ENCODE measurements around the gene SH2B2. TPM values are rescaled to one million over a fixed set of nuclear protein-coding genes. Genes with fewer than 3 reads are reported as not detected.
A peak's percentile ranks its signal among the peaks of the same experiment; 100 is the strongest.

SH2B2 gene
- total and polyA plus RNA-seq, 2 experiments from 2014 or later, result 5.6 to 21.9 TPM

DNA sequence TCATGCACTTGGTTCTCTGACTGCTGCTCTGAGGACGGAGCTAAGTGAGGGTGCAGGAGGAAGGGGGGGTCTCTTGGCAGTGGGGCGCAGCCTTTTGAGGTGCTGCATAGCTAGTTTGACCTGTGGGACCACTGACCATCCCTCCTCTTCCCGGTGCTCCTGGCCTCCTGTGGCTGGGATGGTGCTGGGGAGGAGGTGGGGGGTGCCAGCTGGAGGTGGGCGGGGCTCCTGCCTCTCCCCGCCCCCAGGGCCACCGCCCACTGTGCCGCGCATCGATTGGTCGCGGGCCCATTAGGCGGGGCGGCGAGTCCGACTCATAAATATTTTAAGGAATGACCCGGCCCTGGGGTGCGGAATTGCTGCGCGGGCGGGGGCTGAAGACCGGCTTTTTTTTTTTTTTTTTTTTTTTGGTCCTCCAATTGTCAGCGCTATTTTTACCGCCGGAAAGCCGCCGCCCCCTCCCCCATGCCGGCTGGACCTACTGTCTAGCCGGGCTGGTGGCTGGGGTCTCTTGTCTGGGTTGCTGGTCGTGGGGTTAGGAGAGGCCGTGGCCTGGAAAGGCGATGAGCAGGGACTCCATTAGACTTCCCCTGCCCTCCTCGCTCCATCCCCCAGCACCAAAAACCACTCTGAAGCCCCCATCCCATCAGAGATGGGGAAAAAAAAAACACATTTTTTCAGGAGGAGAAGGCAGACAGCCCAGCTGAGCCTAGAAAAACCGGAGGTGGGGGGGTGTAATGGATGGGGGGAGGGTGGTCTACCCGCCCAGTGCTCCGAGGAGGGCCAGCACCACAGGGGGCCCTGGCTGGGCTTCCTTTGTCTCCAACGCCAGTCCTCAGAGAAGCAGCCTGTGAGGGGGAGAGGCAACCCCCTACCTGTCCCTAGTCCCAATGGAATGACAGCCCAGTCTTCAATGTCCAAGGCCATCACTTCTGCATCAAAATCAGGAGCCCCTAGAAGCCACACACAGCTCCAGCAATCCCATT, 6.4 kb downstream of the SH2B2 start:
- peaks cover 5% of the 10 kb centered on the region; the same call in 1 of the 2 replicates for H3K27me3 ChIP-seq (ENCODE audit: insufficient read depth)
- H3K79me2 ChIP-seq (replicated peaks; ENCODE audit: insufficient read depth), result no peaks in the 10 kb centered on the region
- no peaks in the 10 kb centered on the region for H3K9me3 Mint-ChIP-seq
- H3F3A ChIP-seq (replicated peaks; ENCODE audit: low read depth), result 0 out of 2 replicates have a peak, but pooled peaks cover 6% of the 10 kb centered on the region
- peak overlapping the region; percentile 82 for H3K4me2 ChIP-seq
- no peak overlapping the region for H3K27ac ChIP-seq (ENCODE audit: low read depth)
- TF ChIP-seq EZH2phosphoT487 (IDR thresholded peaks at IDR 0.05; ENCODE audit: unreplicated experiment) (no peak), EZH2 (IDR thresholded peaks at IDR 0.05; ENCODE audit: low read depth, unreplicated experiment) (no peak), JUNB (IDR thresholded peaks at IDR 0.05; ENCODE audit: unreplicated experiment) (no peak), CREB1 (CRISPR knock-in tag; IDR thresholded peaks at IDR 0.05; ENCODE audit: low read depth) (no peak), ZNF462 (CRISPR knock-in tag; IDR thresholded peaks at IDR 0.05) (no peak)
- TF ChIP-seq, protein P1, sequence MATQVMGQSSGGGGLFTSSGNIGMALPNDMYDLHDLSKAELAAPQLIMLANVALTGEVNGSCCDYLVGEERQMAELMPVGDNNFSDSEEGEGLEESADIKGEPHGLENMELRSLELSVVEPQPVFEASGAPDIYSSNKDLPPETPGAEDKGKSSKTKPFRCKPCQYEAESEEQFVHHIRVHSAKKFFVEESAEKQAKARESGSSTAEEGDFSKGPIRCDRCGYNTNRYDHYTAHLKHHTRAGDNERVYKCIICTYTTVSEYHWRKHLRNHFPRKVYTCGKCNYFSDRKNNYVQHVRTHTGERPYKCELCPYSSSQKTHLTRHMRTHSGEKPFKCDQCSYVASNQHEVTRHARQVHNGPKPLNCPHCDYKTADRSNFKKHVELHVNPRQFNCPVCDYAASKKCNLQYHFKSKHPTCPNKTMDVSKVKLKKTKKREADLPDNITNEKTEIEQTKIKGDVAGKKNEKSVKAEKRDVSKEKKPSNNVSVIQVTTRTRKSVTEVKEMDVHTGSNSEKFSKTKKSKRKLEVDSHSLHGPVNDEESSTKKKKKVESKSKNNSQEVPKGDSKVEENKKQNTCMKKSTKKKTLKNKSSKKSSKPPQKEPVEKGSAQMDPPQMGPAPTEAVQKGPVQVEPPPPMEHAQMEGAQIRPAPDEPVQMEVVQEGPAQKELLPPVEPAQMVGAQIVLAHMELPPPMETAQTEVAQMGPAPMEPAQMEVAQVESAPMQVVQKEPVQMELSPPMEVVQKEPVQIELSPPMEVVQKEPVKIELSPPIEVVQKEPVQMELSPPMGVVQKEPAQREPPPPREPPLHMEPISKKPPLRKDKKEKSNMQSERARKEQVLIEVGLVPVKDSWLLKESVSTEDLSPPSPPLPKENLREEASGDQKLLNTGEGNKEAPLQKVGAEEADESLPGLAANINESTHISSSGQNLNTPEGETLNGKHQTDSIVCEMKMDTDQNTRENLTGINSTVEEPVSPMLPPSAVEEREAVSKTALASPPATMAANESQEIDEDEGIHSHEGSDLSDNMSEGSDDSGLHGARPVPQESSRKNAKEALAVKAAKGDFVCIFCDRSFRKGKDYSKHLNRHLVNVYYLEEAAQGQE (IDR thresholded peaks at IDR 0.05; ENCODE audit: unreplicated experiment), result no peak
- TF ChIP-seq, protein P2, sequence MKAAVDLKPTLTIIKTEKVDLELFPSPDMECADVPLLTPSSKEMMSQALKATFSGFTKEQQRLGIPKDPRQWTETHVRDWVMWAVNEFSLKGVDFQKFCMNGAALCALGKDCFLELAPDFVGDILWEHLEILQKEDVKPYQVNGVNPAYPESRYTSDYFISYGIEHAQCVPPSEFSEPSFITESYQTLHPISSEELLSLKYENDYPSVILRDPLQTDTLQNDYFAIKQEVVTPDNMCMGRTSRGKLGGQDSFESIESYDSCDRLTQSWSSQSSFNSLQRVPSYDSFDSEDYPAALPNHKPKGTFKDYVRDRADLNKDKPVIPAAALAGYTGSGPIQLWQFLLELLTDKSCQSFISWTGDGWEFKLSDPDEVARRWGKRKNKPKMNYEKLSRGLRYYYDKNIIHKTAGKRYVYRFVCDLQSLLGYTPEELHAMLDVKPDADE (IDR thresholded peaks at IDR 0.05), result no peak
- H3K4me3 Mint-ChIP-seq, result peak overlapping the region; percentile 64; the same call in 2 of the 3 replicates
- H3K4me3 ChIP-seq, result peak overlapping the region; percentile 56
- no peak overlapping the region for H2AFZ ChIP-seq
- peaks cover 3% of the 10 kb centered on the region; the same call in 1 of the 3 replicates for H3K36me3 Mint-ChIP-seq (ENCODE audit: low read depth)
- peak; percentile 56 for DNase-seq (ENCODE audit: low spot score)
- H3K4me1 Mint-ChIP-seq, result peaks cover 46% of the 10 kb centered on the region
- no peaks in the 10 kb centered on the region for H3K9me2 ChIP-seq (ENCODE audit: insufficient read depth)
- H3K27me3 Mint-ChIP-seq (ENCODE audit: insufficient read depth, low read depth, poor library complexity), result peaks cover 14% of the 10 kb centered on the region
- no peak overlapping the region for H3K27ac Mint-ChIP-seq
- peak; percentile 47 for ATAC-seq
- no peaks in the 10 kb centered on the region; the same call in 1 of the 2 replicates for H3K36me3 ChIP-seq (ENCODE audit: insufficient read depth)
- peaks cover 21% of the 10 kb centered on the region for H4K20me1 ChIP-seq (replicated peaks; ENCODE audit: insufficient read depth)
- peaks cover 20% of the 10 kb centered on the region for H3K4me1 ChIP-seq (ENCODE audit: insufficient read depth)

All from GM23338 (cell line).